ENCODE measurements around the gene SNAP47.

DNA sequence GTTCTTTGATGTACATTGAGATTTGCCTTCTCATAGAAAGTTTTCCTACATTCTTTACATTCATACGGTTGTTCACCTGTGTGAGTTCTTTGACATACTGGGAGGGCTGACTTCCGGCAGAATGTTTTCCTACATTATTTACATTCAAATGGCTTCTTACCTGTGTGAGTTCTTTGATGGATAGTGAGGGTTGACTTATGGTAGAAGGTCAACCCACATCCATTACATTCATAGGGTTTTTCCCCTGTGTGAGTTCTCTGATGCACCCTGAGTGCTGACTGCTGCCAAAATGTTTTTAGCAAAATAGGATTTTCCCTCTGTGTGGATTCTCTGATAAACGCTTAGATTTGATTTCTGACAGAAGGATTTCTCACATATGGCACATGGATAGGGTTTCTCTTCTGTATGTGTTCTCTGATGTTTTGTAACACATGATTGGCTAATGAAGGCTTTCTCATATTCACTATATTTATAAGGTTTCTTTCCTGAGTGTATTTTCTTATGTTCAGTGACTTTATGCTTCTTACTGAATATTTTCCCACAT, 37.8 kb upstream of the SNAP47 start:
- TF ChIP-seq, protein P1, sequence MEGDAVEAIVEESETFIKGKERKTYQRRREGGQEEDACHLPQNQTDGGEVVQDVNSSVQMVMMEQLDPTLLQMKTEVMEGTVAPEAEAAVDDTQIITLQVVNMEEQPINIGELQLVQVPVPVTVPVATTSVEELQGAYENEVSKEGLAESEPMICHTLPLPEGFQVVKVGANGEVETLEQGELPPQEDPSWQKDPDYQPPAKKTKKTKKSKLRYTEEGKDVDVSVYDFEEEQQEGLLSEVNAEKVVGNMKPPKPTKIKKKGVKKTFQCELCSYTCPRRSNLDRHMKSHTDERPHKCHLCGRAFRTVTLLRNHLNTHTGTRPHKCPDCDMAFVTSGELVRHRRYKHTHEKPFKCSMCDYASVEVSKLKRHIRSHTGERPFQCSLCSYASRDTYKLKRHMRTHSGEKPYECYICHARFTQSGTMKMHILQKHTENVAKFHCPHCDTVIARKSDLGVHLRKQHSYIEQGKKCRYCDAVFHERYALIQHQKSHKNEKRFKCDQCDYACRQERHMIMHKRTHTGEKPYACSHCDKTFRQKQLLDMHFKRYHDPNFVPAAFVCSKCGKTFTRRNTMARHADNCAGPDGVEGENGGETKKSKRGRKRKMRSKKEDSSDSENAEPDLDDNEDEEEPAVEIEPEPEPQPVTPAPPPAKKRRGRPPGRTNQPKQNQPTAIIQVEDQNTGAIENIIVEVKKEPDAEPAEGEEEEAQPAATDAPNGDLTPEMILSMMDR (IDR thresholded peaks at IDR 0.05): no peak
- TF ChIP-seq POLR2A (IDR thresholded peaks at IDR 0.05): no peak

All from esophagus squamous epithelium (tissue), 4 donors.